ENCODE measurements around the gene SOX12.
"Not testable (repeated sequence)": the region's sequence is repeated elsewhere in the genome, so short reads cannot be mapped to it uniquely, and the experiment has no call there.

The SOX12 gene

GRCh38 chr20:329851-330232, 4.5 kb downstream of the SOX12 start:
- DNase-seq: no peak

GRCh38 chr20:330233-331149, 5.1 kb downstream of the SOX12 start:
- DNase-seq: peak; percentile 80

DNA sequence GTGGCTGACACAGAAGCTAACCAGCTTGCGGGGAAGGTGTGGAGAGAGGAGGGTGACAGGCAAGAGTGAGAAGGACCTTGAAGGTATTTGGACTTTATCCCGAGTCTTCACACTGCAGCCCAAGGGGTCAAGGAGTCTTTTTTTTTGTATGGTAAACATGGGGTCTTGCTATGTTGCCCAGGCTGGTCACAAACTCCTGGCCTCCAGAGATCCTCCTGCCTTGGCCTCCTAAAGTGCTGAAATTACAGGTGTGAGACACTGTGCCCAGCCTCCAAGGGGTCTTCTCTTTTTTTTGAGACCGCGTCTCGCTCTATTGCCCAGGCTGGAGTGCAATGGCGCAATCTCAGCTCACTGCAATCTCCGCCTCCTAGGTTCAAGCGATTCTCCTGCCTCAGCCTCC, 9.2 kb downstream of the SOX12 start:
- DNase-seq: no peak

- not testable (repeated sequence) for DNase-seq
Measured at GRCh38 chr20:336040-336439, 10.7 kb downstream of the SOX12 start.

- DNase-seq: no peak
Measured at GRCh38 chr20:341682-342081, 16.3 kb downstream of the SOX12 start.

DNA sequence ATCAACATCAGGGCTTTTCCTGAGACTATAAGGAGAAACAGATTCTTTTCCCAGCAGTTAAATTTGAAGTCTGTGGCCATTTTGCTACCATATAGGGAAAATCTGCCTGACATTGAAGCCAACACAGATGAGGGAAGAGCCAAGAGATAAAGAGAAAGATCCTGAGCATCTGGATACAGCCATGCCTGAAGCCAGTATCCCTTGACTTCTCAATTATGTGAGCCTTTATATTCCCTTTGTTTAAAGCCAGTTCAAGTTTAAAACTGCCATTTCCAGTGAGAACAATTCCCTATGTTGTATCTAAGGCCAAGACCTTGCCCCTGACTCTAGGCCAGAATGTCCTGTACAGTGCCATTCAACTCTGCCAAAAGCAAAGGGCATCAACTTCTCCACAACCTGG, 17.8 kb downstream of the SOX12 start:
- no peak for DNase-seq

- DNase-seq: no peak
Measured at GRCh38 chr20:346033-346639, 20.8 kb downstream of the SOX12 start.

DNA sequence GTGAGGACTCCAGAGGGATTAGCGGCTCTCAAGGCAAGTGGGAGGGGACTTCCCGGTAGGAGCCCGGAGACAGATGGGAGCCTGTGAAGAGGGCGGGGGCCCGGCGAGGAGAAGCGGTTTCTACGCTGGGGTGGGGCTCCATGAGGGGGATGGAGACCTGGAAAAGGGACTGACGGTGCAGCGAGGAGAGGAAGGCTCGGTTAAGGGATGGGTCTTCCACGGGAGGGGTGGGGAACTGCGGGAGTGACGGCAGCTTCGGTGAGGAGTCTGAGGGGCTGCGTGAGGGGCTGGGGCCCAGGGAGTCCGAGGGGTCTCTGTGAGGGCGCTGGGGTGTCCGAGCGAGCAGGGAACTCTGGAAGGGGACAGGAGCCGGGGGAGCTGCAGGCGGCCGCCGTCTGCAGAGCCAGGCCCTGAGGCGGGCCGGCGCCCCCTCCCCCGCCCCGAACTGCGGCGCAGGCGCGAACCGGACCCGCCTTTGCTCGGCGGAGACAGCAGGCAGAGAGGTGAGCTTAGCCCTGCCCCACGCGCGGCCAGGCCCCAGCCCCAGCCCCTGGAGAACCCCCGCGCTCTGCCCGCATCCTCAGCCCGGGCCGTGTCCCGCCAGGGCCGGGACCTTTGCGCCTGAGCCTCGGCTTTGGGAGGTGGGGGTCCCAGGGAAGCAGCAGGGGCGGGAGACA, 21.4 kb downstream of the SOX12 start, which contains the start of gene NRSN2:
NRSN2 (plus strand) TSS at position 472 of the 677 bp plus-strand sequence. CDS start 2,533 bp downstream, outside the sequence.
- no peak for DNase-seq

GRCh38 chr20:347317-347639, 21.9 kb downstream of the SOX12 start:
- no peak for DNase-seq

DNA sequence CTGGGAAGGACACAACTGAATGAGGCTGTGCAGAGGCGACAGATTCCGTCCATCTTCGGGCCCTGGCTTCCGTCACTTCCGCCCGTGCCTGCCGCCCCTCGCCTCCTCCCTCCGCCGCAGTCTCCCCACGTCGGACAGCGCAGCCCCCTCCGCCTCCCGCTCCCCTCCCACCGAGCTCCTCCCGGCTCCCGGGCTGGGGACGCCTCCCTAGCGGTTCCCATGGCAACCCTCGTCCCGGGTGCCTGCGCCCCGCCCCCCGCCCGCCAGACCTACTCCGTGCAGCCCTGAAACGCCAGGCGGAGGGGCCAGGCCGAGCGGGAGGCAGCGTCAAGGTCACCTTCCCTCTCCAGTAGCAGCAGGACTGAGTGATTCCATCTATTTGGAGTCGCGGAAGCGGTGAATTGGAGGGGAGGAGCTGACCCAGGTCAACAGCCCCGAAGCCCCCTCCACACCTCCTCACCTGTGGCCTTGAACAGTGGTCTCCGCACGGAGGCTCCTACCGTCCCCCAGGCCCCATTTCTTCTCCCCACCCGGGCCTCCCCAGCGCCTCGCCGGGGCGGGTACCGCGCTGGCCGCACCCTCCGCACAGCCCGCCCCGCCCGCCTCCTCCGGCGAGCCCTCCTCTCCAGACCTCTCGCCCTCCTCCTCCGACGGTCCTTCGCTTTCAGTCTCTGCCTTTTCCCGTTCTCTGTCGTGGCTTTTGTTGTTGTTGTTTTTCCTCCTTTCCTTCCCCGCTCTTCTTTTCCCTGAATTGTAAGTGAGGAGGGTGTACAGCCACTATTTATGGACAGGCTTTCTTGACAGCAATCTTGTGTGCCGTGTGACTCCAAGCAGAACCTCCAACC, 22.5 kb downstream of the SOX12 start:
- DNase-seq: peak; percentile 71

DNA sequence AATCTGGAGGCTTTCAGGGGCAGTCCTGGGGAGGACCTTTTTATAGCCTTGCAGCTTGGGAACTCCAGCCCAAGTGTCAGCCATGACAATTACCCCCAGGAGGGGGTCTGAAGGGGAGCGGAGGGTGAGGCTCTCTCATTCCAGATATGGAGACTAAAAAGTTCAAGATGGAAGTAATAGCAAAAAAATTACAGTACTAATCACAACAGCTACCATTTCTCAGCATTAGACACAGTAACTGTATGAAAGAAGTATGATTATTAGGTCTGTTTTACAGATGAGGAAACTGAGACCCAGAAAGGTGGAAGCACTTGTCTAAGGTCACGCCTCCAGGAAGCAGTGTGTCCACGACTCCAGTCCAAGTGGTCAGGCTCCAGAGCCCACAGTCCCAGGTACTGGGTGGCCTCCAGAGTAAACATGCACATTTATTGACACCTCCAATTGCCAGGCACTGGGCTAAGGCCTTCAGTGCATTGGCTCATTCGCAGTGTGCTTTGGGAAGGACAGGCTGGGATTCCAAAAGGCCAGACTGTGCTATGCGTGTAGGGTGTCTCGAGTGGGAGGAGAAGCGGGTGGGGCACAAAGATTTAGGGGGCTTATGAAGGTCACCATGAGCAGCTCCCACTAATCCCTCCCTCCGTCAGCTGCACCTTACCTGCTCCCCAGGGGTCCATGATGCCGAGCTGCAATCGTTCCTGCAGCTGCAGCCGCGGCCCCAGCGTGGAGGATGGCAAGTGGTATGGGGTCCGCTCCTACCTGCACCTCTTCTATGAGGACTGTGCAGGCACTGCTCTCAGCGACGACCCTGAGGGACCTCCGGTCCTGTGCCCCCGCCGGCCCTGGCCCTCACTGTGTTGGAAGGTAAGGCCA, 23.9 kb downstream of the SOX12 start:
- DNase-seq: no peak

GRCh38 chr20:353166-353565, 27.8 kb downstream of the SOX12 start:
- DNase-seq: no peak

DNA sequence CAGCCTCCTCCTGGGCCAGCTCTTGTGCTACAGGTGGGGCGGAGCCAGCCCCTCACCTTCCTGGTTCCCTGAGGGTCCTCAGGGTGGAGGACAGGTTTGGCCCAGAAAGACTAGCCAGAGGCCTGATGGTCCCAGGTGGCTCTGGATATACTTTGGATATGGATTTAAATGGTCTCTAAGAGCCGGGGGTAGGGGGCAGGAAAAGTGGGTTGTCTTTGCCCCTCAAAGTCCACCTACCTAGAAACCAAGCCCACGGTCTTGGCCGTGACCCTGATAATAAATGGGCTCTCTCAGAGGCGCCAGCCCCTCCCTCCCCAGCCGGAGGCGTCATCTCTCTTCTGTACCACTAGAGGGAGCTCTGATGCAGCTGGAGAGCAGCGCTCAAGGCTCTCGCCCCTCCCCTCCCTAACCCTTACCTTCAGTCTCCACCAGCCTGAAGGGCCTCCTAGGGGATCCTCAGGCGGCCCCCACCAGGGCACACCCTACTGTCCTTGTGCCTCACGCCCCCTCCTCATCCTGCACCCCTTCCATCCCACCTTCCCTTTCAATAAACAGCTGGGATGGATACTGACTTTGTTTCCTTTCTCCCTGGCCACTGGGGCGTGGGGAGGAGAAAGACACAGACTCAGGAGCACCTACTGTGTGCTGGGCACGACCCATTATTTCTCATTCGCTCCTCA, 29.1 kb downstream of the SOX12 start:
- peak; percentile 88 for DNase-seq

DNA sequence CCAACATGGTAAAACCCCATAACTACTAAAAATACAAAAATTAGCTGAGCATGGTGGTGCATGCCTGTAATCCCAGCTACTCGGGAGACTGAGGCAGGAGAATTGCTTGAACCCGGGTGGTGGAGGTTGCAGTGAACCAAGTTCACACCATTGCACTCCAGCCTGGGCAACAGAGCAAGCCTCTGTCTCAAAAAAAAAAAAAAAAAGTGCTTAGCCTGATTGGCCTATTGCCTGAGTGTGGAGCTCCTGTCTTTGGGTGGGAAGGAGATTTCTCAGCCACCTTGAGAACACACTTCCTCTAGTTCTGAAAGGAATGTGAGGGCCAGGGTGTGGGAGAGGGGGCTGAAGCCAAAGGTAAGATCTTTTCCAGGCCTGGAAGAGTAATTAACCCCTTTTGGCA, 30.8 kb downstream of the SOX12 start:
- DNase-seq: not testable (repeated sequence)

DNA sequence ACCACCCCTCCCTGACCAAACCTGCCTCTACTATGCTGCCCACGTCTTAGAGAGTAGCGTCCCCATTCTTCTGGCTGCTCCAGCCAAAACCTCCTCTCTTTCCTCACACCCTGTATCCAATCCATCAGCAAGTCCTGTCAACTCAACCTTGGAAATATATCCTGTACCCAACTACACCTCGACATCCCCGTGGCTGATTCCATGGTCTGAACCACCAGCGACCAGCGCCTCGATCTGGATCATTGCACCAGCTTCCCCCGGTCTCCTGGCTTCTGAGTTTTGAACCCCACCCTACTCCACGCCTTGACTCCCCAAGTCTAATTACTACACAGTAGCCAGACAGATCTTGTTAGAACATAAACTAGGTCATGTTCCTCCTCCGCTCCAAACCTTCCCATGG, 31.4 kb downstream of the SOX12 start:
- DNase-seq: no peak

DNA sequence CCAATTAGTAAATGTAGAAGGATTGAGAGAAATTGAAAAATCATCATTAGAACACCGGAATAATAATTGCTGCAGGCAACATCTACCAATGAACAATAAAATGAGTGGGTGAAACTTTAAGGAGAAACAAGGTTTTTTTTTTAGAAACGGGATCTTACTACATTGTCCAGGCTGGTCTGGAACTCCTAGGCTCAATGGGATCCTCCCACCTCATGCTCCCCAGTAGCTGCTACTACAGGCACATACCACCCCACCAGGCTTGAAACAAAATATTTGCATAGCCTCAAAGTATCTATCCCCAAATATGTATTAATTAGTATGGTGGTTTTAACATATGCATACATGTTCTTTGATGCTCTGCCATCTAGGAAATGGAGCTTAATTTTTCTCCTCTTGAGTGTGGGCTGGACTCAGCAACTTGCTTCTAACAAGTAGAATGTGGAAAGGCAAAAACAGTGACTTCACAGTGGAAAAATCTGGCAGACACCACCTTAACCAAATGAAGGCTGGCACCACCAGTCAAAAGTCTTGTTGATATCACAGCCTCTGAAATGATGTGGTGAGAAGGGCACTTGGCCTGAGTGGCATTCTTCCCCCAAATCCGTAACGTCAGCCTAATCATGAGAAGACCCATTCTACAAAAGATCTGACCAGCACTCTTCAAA, 33.7 kb downstream of the SOX12 start:
- no peak for DNase-seq

DNA sequence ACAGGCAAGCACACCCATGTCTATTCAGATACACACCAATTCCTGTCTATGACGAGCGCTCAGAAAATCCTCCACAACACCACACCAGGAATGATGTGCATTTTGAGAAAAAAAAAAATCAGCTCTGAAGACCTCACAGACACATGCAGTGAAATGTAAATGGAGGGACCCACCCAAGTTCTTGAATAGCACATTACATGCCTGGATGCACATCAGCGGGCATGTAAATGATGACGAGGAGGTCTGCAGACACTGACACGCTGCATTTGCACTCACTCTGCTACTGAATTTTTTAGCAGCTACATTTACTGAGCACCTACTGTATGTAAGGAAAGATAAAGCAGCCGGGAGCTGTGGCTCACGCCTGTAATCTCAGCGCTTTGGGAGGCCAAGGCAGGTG, 36.2 kb downstream of the SOX12 start:
- no peak for DNase-seq

DNA sequence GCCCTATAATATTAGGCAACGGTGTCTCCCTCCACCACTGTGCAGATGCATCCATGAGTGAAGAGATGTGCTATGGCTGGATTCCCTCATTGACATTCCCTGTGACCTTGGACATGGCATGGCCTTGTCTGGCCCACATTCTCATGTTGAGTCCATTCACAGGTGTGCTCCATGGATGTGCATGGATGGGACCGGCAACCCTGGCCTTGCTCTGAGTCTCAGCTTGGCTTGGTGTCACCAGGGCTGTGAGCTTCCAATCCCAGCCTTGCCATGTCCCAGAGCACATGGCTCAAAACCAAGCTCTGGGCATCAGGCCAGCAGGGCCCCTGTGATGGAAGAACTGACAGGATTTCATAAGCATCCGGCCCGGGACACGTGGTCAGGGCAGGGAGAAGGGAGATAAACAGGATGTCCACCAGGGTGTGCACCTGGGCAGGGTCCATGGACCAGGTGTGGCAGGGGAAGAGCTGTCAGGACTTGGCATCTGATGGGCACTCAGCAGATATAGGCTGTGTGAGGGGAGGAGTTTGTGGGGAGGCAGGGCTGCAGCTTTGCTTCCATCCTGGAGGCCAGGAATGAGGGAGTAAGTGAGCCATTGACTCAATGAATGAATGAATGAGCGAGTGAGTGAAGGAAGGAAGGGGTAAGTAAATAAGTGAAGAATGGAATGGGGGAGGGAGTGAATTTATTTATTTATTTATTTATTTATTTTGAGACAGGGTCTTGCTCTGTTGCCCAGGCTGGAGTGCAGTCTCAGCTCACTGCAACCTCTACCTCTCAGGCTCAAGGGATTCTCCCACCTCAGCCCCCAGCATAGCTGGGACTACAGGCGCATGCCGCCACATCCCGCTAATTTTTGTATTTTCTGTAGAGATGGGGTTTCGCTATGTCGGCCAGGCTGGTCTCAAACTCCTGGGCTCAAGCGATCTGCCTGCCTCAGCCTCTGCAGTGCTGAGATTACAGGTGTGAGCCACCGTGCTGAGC, 37.2 kb downstream of the SOX12 start:
- DNase-seq: peak; percentile 29

GRCh38 chr20:363319-364078, 38.1 kb downstream of the SOX12 start:
- no peak for DNase-seq
